Mesodermal cell (in vitro differentiated cells): ENCODE measurements around the gene SHC2.

ENCODE experiments used
- H3K27ac ChIP-seq: 2 replicates; pipeline ENCODE4 v1.7.0; 2013; ENCODE audit warnings: mild to moderate bottlenecking, low read depth, low read length, moderate library complexity; ENCODE audit not compliant: severe bottlenecking
- H3K36me3 ChIP-seq: 2 replicates; pipeline ENCODE4 v1.7.1; 2013; ENCODE audit warnings: mild to moderate bottlenecking, low read length, moderate library complexity; ENCODE audit not compliant: control insufficient read depth, insufficient read depth
- H3K4me1 ChIP-seq: one replicate; pipeline ENCODE4 v1.7.1; 2013; ENCODE audit warnings: mild to moderate bottlenecking, low read length; ENCODE audit not compliant: insufficient read depth, control insufficient read depth, poor library complexity, severe bottlenecking
- H3K4me3 ChIP-seq: 2 replicates; pipeline ENCODE4 v1.7.0; 2013; ENCODE audit warnings: low read length, control low read depth, mild to moderate bottlenecking; ENCODE audit not compliant: insufficient read depth, poor library complexity, severe bottlenecking; ENCODE audit errors: extremely low read depth
- H3K9me3 ChIP-seq: 2 replicates; pipeline ENCODE4 v1.7.1; 2013; ENCODE audit warnings: mild to moderate bottlenecking, low read length, moderate library complexity; ENCODE audit not compliant: control insufficient read depth
- WGBS, 2 experiments: methylation state at CpG; one replicate each; pipeline ENCODE4 v1.1.5; 2013; ENCODE audit warnings: missing lambda C conversion rate in 2 of 2; ENCODE audit not compliant: insufficient coverage in 2 of 2; 5-methylcytosine and 5-hydroxymethylcytosine counted together

Gene SHC2

DNA sequence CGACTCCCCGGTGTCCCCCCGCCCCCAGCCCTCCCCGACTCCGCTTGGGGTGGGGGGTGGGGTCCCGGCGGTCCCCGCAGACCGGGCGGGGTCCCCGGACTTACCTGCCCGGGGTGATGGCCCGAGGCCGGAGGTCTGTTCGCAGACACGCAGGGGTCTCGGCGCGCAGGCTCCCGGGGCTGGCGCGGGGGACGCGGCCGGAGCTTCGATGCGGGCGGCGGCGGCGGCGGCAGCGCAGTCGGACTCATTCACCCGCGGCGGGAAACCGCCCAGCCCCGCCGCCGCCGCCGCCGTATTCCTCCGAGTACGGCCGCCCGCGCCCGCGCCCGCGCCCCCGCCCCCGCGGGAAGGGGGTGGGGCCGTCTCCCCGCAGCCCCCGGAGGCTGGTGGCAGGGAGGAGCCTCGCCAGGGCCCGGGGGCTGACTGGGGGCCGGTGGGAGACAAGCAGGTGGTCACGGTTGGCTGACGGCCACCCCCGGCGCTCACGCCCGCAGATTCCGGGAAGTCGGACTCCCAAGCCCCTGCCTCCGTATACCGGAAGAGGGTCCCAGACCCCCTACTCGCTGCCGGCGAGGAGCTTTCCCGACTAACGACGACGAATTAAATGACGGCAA lies 51.8 kb downstream of the SHC2 start, which contains the start of gene C2CD4C:
Gene C2CD4C, minus strand, starts transcription at position 246 of the 614 bp plus-strand sequence. CDS start 786 bp downstream, outside the sequence.
- H3K4me3 ChIP-seq: peak within 1 kb of the TSS; percentile 64
- H3K27ac ChIP-seq: no peak within 1 kb of the TSS
- no peaks in the 10 kb centered on the region for H3K36me3 ChIP-seq
- WGBS, 2 experiments: 0 to 1% methylated on average over 32 to 34 of the region's 80 CpGs
- no peaks in the 10 kb centered on the region for H3K4me1 ChIP-seq
- no peaks in the 10 kb centered on the region for H3K9me3 ChIP-seq

DNA sequence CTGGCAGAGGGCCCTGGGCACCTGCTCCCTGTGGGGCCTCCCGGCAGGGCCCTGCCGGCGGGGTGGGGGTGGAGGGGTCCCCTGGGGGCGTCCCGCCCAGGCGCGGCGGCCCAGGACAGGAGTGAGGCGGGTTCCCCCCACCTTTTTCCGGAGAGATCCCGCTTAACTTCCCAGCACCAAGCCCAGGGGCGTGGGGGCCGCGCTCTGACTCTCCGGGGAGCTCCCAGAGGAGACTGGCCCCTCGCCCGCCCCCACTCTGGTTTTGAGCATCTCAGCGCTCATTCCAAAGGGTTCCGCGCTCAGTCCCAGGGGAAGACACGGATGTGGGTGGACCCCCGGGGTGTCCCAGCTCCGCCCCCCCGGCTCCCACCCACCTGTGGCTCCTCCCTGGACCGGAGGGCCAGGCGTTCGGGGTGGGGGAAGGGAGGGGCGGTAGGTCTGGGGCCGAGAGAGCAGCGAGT lies 52.4 kb downstream of the SHC2 start:
- WGBS, 2 experiments: 4 to 6% methylated on average over 9 to 15 of the region's 30 CpGs
- Histone ChIP-seq H3K9me3 (no peaks in the 10 kb centered on the region), H3K4me3 (peak overlapping the region; percentile 64), H3K4me1 (no peaks in the 10 kb centered on the region), H3K27ac (no peak overlapping the region), H3K36me3 (no peaks in the 10 kb centered on the region)

DNA sequence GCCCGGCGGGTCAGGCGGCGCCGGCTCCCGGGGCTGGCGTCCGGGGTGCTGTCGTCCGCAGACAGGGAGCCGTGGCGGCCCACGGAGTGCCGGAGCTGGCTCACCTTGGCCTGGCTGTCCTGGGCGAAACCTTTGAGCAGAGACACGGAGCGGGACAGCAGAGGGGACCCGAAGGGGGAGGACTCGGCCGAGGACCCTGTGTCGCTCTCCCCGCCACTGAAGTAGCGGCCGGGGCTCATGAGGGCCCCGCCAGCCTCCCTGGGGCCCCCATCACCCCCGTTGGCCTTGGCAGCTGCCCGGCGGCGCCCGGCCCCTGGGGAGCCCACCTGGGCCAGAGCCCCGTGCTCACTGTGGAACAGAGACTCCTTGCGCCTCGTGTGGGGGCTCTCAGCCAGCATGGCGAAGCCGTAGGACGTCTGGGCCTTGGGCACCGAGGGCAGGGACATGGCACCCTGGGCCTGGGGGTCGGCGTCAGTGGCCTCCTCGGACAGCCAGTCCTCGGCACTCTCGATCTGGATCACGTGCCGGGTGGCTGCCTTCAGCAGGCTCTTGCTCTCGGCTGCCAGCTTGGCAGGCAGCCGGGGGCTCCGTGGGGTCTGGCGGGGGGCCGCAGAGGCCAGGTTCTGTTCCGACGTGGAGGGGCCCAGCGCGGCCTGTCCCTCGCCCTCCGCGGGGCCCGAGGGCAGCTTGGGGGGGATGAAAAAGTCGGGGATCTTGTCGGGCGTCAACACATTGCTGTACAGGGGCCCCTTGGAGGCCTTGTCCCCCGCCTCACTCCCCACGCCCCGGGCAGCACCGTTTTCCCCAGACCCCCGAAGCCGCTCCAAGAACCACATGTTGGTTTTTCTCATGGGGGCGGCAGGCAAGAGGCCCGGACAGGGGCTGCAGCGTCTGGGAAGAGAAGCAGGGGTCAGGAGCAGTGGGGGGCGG lies 53.1 kb downstream of the SHC2 start:
- peak overlapping the region; percentile 64 for H3K4me3 ChIP-seq
- H3K9me3 ChIP-seq: no peaks in the 10 kb centered on the region
- no peaks in the 10 kb centered on the region for H3K36me3 ChIP-seq
- H3K4me1 ChIP-seq: no peaks in the 10 kb centered on the region
- H3K27ac ChIP-seq: no peak overlapping the region
- WGBS, 2 experiments: 88 to 90% methylated on average over 44 to 62 of the region's 70 CpGs

DNA sequence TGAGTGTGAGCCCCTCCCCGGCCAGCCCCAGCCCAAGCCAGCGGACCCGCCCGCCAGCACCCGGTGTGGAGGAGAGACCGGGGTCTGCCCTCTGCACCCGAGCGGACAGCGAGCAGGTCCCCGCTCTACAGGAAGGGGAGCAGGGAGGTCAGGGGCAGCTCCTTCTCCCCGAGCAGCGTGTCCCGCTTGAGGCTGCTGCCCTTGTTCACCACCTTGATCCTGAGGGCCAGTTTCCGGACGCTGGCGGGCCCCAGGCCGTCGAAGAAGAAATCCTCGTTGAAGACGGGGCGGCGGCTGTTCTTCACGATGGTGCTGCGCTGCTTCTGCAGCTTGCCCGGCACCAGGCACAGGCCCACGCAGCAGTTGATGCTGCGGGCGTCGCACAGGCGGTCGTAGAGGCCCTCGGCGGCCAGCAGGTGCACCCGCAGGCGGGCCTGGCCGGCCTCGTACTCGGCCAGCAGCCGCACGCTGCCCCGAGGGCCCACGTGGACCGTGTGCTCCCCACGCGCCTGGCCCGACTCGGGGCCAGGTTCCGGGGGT lies 53.8 kb downstream of the SHC2 start:
- no peak overlapping the region for H3K4me3 ChIP-seq
- H3K27ac ChIP-seq: no peak overlapping the region
- no peaks in the 10 kb centered on the region for H3K9me3 ChIP-seq
- WGBS, 2 experiments: 94% methylated on average over 30 to 48 of the region's 48 CpGs
- H3K4me1 ChIP-seq: no peaks in the 10 kb centered on the region
- H3K36me3 ChIP-seq: no peaks in the 10 kb centered on the region

DNA sequence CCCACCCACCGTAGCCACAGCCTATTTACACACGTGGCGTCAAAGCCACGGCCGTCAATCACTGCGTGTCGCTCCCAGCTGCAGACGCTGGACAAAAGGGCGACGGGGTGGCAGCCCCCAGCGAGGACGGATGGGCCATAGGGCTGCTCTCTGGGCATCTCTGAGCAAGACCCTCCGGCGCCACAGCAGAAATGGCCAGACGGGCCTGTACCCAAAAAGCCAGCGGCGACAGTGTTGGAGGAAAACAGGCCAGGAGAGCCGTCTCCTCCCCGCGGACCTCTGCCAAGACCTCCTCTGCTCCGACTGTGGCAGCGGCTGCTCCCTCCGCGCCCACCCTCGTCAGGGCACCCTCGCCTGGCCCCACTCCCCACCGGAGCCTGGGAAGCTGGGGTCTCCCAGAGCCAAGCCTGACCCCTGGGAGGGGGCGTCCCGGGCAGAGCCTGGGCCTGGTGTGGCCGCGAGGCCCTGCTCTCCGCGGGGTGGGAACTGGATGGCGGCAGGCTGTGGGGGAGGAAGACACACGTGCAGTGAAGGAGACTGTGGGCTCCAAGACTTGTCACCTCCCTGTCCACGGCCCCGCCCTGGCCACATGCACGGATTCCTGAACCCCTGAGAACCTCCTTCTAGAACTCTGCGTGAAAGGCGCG lies 54.6 kb downstream of the SHC2 start:
- Histone ChIP-seq H3K4me3 (no peak overlapping the region), H3K9me3 (no peaks in the 10 kb centered on the region), H3K36me3 (no peaks in the 10 kb centered on the region), H3K4me1 (no peaks in the 10 kb centered on the region), H3K27ac (no peak overlapping the region)
- WGBS, 2 experiments: 90 to 93% methylated on average over 34 to 39 of the region's 41 CpGs

DNA sequence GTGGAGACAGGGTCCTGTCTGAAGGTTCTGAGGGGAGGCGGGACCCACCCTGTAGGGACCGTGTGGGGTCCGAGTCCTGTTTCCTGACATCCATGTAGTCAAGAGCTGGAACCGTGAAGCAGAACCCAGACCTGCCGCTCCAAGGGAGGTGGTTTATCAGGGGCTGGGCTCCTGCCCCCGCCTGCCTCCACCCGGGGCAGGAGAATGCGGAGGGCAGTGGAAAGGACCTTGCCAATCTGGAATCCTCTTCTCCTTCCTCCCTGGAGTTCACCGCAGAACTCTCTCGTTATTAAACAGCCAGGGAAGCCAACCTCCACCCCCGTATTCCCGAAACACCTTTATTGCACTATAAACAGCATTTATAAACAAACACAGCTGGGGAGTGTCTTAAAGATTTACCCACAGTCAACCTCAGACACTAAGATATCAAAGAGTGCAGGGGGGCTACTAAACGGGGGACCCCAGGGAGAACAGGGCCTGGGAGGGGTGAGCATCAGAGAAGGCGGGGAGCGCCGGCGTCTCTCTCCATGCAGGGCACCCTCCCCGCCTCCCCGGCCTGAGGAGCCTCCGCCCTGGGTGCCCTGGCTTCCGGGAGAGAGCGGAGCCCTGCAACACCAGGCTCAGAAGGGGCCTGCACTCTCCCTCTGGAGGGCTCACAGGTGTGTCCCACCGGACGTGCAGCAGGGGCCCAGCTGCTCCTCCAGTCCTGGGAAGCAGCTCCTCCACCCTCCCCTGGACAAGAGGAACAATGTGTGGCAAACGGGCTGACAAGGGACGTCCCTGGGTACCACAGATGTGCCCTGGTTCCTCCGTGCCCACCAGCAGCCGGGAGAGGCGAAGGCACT lies 55.5 kb downstream of the SHC2 start:
- Histone ChIP-seq H3K4me1 (no peaks in the 10 kb centered on the region), H3K27ac (no peak overlapping the region), H3K4me3 (no peak overlapping the region), H3K9me3 (no peaks in the 10 kb centered on the region), H3K36me3 (no peaks in the 10 kb centered on the region)
- 84 to 87% methylated on average over 23 to 29 of the region's 29 CpGs for WGBS, 2 experiments

DNA sequence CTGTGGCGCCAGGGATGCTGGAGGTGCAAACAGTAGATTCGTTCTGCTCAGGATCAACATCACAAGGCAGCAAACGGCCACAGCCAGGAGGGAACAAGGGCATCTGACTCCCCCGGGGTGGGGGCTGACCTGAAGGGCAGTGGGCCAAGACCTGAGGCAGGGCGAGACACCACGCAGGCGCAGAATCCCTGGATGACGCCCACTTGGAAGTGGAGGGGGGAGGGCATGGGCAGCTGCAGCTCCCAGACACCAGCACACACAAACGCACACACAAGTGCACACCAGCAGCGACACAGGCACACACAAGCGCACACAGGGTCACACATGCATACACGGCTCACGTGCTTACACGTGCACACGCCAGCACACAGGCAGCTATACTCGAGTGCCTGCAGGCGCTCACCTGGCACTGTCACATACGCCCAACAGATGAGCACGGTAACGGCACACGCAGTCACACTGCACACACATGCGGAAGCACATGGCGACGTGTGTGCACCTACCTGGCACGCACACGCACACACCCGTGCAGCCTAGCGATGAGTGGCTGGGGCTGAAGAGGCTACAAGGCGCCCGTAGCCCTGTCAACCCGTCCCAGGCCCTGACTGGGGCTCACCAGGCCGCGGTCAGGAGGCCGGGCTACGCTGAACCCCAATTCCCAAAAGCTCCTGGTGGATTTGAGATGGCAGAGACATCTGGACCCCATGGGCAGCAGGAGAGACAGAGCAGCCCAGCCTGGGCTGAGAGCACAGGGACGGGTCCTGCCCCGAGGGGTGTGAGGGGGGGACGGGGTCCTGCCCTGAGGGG lies 57.4 kb downstream of the SHC2 start:
- no peak overlapping the region for H3K4me3 ChIP-seq
- H3K36me3 ChIP-seq: no peaks in the 10 kb centered on the region
- H3K4me1 ChIP-seq: no peaks in the 10 kb centered on the region
- H3K9me3 ChIP-seq: no peaks in the 10 kb centered on the region
- 91 to 92% methylated on average over 35 of the region's 38 CpGs for WGBS, 2 experiments
- no peak overlapping the region for H3K27ac ChIP-seq

DNA sequence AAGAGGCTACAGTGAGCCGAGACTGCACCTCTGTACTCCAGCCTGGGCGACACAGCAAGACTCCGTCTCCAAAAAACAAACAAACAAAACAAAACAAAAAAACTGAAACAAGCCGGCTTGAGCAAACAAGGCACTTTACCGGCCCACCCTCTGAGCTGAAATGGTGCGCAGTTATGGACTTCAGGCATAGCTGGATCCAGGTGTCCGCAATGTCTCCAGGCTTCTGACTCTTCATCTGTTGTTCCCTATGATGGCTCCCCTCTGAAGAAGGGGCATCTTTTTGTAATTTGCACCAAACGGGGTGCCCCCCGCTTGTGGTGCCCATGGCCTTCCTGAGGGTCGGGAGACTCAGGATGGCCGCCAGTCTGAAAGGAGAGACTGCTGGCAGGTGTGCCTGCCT lies 58.0 kb downstream of the SHC2 start:
- no peaks in the 10 kb centered on the region for H3K36me3 ChIP-seq
- H3K4me1 ChIP-seq: no peaks in the 10 kb centered on the region
- H3K4me3 ChIP-seq: no peak overlapping the region
- H3K27ac ChIP-seq: no peak overlapping the region
- no peaks in the 10 kb centered on the region for H3K9me3 ChIP-seq
- WGBS, 2 experiments: 92 to 93% methylated on average over 8 to 10 of the region's 11 CpGs

DNA sequence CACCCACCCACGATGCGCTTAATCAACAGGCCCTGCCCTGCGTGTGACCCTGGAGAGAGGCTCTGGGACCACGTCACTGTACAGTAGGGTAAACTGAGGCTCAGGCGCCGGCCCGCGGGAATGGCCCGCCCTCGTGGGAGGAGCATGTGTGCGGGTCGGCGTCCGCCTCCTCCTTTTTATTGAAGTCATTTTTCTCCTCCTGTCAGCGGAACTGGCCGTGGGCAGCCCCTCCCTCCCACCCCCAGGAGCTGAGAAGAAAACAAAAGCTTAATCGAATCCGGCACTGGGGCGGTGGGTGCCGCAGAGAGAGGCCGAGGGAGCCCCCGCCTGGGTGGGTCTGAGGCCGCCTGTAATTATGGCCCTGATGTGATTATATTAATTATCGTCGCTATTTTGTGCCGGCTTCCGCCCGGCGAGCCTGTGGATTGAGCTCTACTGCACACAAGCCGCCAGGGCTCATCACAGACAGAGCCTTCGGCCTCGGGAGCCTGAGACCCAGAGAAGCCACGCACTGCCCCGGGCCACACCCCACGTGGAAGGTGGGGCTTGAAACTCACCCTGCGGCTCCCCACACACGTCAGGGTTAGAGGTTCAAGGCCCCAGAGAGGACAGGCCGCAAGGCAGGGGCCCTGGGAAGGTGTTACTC lies 58.8 kb downstream of the SHC2 start:
- Histone ChIP-seq H3K4me1 (no peaks in the 10 kb centered on the region), H3K9me3 (no peaks in the 10 kb centered on the region), H3K36me3 (no peaks in the 10 kb centered on the region), H3K4me3 (no peak overlapping the region), H3K27ac (no peak overlapping the region)
- WGBS, 2 experiments: 70 to 86% methylated on average over 22 of the region's 38 CpGs
